ENCODE data around the gene ASXL3. TPM values are rescaled to one million over a fixed set of nuclear protein-coding genes. Genes with fewer than 3 reads are reported as not detected.

The ASXL3 gene
- polyA plus RNA-seq, 1 donor from 2014 or later: 15.2 TPM

DNA sequence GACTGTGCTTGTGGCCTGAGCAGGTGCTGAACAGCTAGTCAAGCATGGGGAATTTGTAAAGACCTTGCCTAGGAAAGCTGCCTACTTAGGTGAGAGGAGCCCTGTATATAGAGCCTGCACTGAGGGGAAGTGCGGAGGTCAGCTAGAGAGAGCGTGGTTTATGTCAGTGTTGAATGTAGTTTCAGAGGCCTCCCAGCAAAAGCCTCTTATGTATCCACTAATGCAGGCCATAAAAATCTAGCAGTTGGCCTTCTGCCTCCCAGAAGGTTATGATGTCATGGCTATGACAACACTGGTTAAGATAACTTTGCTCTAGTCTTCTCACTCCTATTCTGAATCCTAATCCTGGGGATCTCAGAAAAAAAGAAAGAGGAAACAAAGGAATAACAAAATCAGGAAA is 88.9 kb downstream of the ASXL3 start:
- TF ChIP-seq RAD21 (conservative IDR thresholded peaks at IDR 0.05) (no peak), MXI1 (conservative IDR thresholded peaks at IDR 0.05; ENCODE audit: poor library complexity, severe bottlenecking) (no peak), EP300 (conservative IDR thresholded peaks at IDR 0.05; ENCODE audit: poor library complexity, severe bottlenecking) (no peak), SMC3 (conservative IDR thresholded peaks at IDR 0.05; ENCODE audit: poor library complexity) (no peak), POLR2AphosphoS5 (IDR thresholded peaks at IDR 0.05) (no peak), REST (IDR thresholded peaks at IDR 0.05; ENCODE audit: borderline replicate concordance) (no peak), EZH2 (IDR thresholded peaks at IDR 0.05; ENCODE audit: borderline replicate concordance, insufficient read depth, low read length, poor library complexity, severe bottlenecking) (no peak), TAF1 (IDR thresholded peaks at IDR 0.05; ENCODE audit: low read depth) (no peak)
- TF ChIP-seq, protein P1, sequence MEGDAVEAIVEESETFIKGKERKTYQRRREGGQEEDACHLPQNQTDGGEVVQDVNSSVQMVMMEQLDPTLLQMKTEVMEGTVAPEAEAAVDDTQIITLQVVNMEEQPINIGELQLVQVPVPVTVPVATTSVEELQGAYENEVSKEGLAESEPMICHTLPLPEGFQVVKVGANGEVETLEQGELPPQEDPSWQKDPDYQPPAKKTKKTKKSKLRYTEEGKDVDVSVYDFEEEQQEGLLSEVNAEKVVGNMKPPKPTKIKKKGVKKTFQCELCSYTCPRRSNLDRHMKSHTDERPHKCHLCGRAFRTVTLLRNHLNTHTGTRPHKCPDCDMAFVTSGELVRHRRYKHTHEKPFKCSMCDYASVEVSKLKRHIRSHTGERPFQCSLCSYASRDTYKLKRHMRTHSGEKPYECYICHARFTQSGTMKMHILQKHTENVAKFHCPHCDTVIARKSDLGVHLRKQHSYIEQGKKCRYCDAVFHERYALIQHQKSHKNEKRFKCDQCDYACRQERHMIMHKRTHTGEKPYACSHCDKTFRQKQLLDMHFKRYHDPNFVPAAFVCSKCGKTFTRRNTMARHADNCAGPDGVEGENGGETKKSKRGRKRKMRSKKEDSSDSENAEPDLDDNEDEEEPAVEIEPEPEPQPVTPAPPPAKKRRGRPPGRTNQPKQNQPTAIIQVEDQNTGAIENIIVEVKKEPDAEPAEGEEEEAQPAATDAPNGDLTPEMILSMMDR (IDR thresholded peaks at IDR 0.05; ENCODE audit: poor library complexity, severe bottlenecking): no peak
- H3K27ac ChIP-seq (ENCODE audit: low read length): no peak overlapping the region
- H2AFZ ChIP-seq (ENCODE audit: low read depth, low read length): no peak overlapping the region
- H3F3A ChIP-seq (ENCODE audit: insufficient read depth, low read length, poor library complexity, severe bottlenecking): no peaks in the 10 kb centered on the region
- no peaks in the 10 kb centered on the region for H4K20me1 ChIP-seq (ENCODE audit: insufficient read depth)
- no peak overlapping the region for H3K4me2 ChIP-seq (ENCODE audit: low read length)
- H3K79me2 ChIP-seq (replicated peaks; ENCODE audit: insufficient read depth, low read length): peaks cover 7% of the 10 kb centered on the region
- no peaks in the 10 kb centered on the region for H3K27me3 ChIP-seq (ENCODE audit: insufficient read depth, low read depth, low read length)
- H3K9ac ChIP-seq (ENCODE audit: low read length): no peak overlapping the region
- no peak overlapping the region for H3K4me3 ChIP-seq (ENCODE audit: low read length)
- H3K9me3 ChIP-seq (ENCODE audit: low read length): no peaks in the 10 kb centered on the region
- no peaks in the 10 kb centered on the region for H3K36me3 ChIP-seq (ENCODE audit: insufficient read depth, low read length)
- H3K9me2 ChIP-seq (ENCODE audit: insufficient read depth, low read length): no peaks in the 10 kb centered on the region

DNA sequence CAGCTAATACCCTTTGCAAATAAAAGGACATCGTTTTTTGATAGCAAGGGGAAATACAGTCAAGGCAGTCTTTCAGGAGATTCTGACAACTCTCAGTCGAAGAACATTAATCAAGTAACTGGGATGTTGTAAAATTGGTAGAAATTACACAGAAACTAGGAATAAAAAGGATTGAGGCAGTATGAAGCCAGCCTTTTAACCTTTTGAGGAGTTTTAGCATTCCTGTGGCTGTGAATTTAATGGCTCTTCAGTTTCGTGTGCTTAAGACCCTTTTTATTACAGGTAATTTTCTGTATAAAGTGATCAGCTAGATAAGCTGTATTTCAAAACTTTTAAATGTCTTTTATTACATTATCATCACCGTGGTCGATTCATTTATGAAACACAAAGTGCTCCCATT is 91.6 kb downstream of the ASXL3 start:
- TF ChIP-seq EP300 (conservative IDR thresholded peaks at IDR 0.05; ENCODE audit: poor library complexity, severe bottlenecking) (no peak), MXI1 (conservative IDR thresholded peaks at IDR 0.05; ENCODE audit: poor library complexity, severe bottlenecking) (no peak), RAD21 (conservative IDR thresholded peaks at IDR 0.05) (no peak), POLR2AphosphoS5 (IDR thresholded peaks at IDR 0.05) (no peak), EZH2 (IDR thresholded peaks at IDR 0.05; ENCODE audit: borderline replicate concordance, insufficient read depth, low read length, poor library complexity, severe bottlenecking) (no peak), SMC3 (conservative IDR thresholded peaks at IDR 0.05; ENCODE audit: poor library complexity) (no peak), TAF1 (IDR thresholded peaks at IDR 0.05; ENCODE audit: low read depth) (no peak)
- TF ChIP-seq, protein P1 (IDR thresholded peaks at IDR 0.05; ENCODE audit: poor library complexity, severe bottlenecking): no peak
- no peaks in the 10 kb centered on the region for H3K9me3 ChIP-seq (ENCODE audit: low read length)
- peaks cover 7% of the 10 kb centered on the region for H3K79me2 ChIP-seq (replicated peaks; ENCODE audit: insufficient read depth, low read length)
- no peak overlapping the region for H2AFZ ChIP-seq (ENCODE audit: low read depth, low read length)
- no peaks in the 10 kb centered on the region for H3K9me2 ChIP-seq (ENCODE audit: insufficient read depth, low read length)
- no peak overlapping the region for H3K4me3 ChIP-seq (ENCODE audit: low read length)
- H3K27ac ChIP-seq (ENCODE audit: low read length): no peak overlapping the region
- no peaks in the 10 kb centered on the region for H3K27me3 ChIP-seq (ENCODE audit: insufficient read depth, low read depth, low read length)
- H3K36me3 ChIP-seq (ENCODE audit: insufficient read depth, low read length): no peaks in the 10 kb centered on the region
- no peaks in the 10 kb centered on the region for H3F3A ChIP-seq (ENCODE audit: insufficient read depth, low read length, poor library complexity, severe bottlenecking)
- H3K9ac ChIP-seq (ENCODE audit: low read length): no peak overlapping the region
- no peaks in the 10 kb centered on the region for H4K20me1 ChIP-seq (ENCODE audit: insufficient read depth)
- no peak overlapping the region for H3K4me2 ChIP-seq (ENCODE audit: low read length)

Data from neural cell (in vitro differentiated cells).